ENCODE results near the gene PGM1.

GRCh38 chr1:63663301-63663700, 70.1 kb downstream of the PGM1 start:
- TF ChIP-seq, protein P1, sequence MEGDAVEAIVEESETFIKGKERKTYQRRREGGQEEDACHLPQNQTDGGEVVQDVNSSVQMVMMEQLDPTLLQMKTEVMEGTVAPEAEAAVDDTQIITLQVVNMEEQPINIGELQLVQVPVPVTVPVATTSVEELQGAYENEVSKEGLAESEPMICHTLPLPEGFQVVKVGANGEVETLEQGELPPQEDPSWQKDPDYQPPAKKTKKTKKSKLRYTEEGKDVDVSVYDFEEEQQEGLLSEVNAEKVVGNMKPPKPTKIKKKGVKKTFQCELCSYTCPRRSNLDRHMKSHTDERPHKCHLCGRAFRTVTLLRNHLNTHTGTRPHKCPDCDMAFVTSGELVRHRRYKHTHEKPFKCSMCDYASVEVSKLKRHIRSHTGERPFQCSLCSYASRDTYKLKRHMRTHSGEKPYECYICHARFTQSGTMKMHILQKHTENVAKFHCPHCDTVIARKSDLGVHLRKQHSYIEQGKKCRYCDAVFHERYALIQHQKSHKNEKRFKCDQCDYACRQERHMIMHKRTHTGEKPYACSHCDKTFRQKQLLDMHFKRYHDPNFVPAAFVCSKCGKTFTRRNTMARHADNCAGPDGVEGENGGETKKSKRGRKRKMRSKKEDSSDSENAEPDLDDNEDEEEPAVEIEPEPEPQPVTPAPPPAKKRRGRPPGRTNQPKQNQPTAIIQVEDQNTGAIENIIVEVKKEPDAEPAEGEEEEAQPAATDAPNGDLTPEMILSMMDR (conservative IDR thresholded peaks at IDR 0.05; ENCODE audit: low read length) = no peak
- no peak for TF ChIP-seq EZH2phosphoT487 (IDR thresholded peaks at IDR 0.05; ENCODE audit: borderline replicate concordance)
